ENCODE data around the gene DOCK9.

Gene DOCK9

GRCh38 chr13:98950705-98951104 is 27.2 kb downstream of the DOCK9 start:
- H3K4me3 ChIP-seq (ENCODE audit: insufficient read depth, low read depth, low read length), result no peak overlapping the region
- no peak overlapping the region for H3K27ac ChIP-seq (ENCODE audit: insufficient read depth, low read depth, low read length, poor library complexity, severe bottlenecking)
- H3K4me1 ChIP-seq (ENCODE audit: control insufficient read depth, insufficient read depth, low read length), result peaks cover 3% of the 10 kb centered on the region
- H3K36me3 ChIP-seq (ENCODE audit: control insufficient read depth, insufficient read depth, low read length), result no peaks in the 10 kb centered on the region
- H3K9me3 ChIP-seq (ENCODE audit: control insufficient read depth, low read length), result no peaks in the 10 kb centered on the region
- 94% methylated on average over 7 of the region's 7 CpGs for WGBS, 2 experiments
- no peaks in the 10 kb centered on the region for H3K27me3 ChIP-seq (ENCODE audit: control insufficient read depth, insufficient read depth, low read length, poor library complexity, severe bottlenecking)

GRCh38 chr13:98947925-98948324 is 29.9 kb downstream of the DOCK9 start:
- Histone ChIP-seq H3K36me3 (ENCODE audit: control insufficient read depth, insufficient read depth, low read length) (no peaks in the 10 kb centered on the region), H3K4me1 (ENCODE audit: control insufficient read depth, insufficient read depth, low read length) (no peaks in the 10 kb centered on the region), H3K4me3 (ENCODE audit: insufficient read depth, low read depth, low read length) (no peak overlapping the region), H3K9me3 (ENCODE audit: control insufficient read depth, low read length) (no peaks in the 10 kb centered on the region), H3K27me3 (ENCODE audit: control insufficient read depth, insufficient read depth, low read length, poor library complexity, severe bottlenecking) (no peaks in the 10 kb centered on the region), H3K27ac (ENCODE audit: insufficient read depth, low read depth, low read length, poor library complexity, severe bottlenecking) (no peak overlapping the region)
- 84 to 94% methylated on average over 1 of the region's 1 CpG for WGBS, 2 experiments

- Histone ChIP-seq H3K27me3 (ENCODE audit: control insufficient read depth, insufficient read depth, low read length, poor library complexity, severe bottlenecking) (no peaks in the 10 kb centered on the region), H3K27ac (ENCODE audit: insufficient read depth, low read depth, low read length, poor library complexity, severe bottlenecking) (no peak overlapping the region), H3K4me3 (ENCODE audit: insufficient read depth, low read depth, low read length) (no peak overlapping the region), H3K9me3 (ENCODE audit: control insufficient read depth, low read length) (no peaks in the 10 kb centered on the region), H3K36me3 (ENCODE audit: control insufficient read depth, insufficient read depth, low read length) (no peaks in the 10 kb centered on the region), H3K4me1 (ENCODE audit: control insufficient read depth, insufficient read depth, low read length) (no peaks in the 10 kb centered on the region)
- 90% methylated on average over 9 of the region's 9 CpGs for WGBS, 2 experiments
Measured at GRCh38 chr13:98945863-98946605, 31.8 kb downstream of the DOCK9 start.

- Histone ChIP-seq H3K9me3 (ENCODE audit: control insufficient read depth, low read length) (no peaks in the 10 kb centered on the region), H3K36me3 (ENCODE audit: control insufficient read depth, insufficient read depth, low read length) (no peaks in the 10 kb centered on the region), H3K27ac (ENCODE audit: insufficient read depth, low read depth, low read length, poor library complexity, severe bottlenecking) (no peak overlapping the region), H3K4me3 (ENCODE audit: insufficient read depth, low read depth, low read length) (no peak overlapping the region), H3K4me1 (ENCODE audit: control insufficient read depth, insufficient read depth, low read length) (peaks cover 6% of the 10 kb centered on the region), H3K27me3 (ENCODE audit: control insufficient read depth, insufficient read depth, low read length, poor library complexity, severe bottlenecking) (no peaks in the 10 kb centered on the region)
- WGBS, 2 experiments, result 97% methylated on average over 4 to 5 of the region's 5 CpGs
Measured at GRCh38 chr13:98944336-98944735, 33.5 kb downstream of the DOCK9 start.

- no peak overlapping the region for H3K27ac ChIP-seq (ENCODE audit: insufficient read depth, low read depth, low read length, poor library complexity, severe bottlenecking)
- WGBS, 2 experiments, result 91 to 97% methylated on average over 3 of the region's 3 CpGs
- H3K36me3 ChIP-seq (ENCODE audit: control insufficient read depth, insufficient read depth, low read length), result no peaks in the 10 kb centered on the region
- peaks cover 18% of the 10 kb centered on the region for H3K4me1 ChIP-seq (ENCODE audit: control insufficient read depth, insufficient read depth, low read length)
- H3K27me3 ChIP-seq (ENCODE audit: control insufficient read depth, insufficient read depth, low read length, poor library complexity, severe bottlenecking), result no peaks in the 10 kb centered on the region
- no peak overlapping the region for H3K4me3 ChIP-seq (ENCODE audit: insufficient read depth, low read depth, low read length)
- H3K9me3 ChIP-seq (ENCODE audit: control insufficient read depth, low read length), result no peaks in the 10 kb centered on the region
Measured at GRCh38 chr13:98942997-98943396, 34.9 kb downstream of the DOCK9 start.

DNA sequence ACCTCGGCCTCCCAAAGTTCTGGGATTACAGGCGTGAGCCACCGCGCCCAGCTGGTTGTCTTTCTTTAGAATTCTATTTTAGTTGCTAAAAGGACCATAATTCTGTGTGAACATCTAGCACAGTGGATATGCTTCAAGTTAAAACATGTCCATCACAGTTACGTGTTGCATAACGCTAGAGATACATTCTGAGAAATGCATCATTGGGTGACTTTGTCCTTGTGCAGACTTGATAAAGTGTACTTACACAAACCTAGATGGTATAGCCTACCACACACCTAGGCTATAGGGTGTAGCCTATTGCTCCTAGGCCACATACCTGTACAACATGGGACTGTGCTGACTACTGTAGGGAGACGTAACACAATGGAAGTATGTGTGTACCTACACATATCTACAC is 35.4 kb downstream of the DOCK9 start:
- WGBS, 2 experiments, result 93 to 98% methylated on average over 6 to 7 of the region's 7 CpGs
- Histone ChIP-seq H3K9me3 (ENCODE audit: control insufficient read depth, low read length) (no peaks in the 10 kb centered on the region), H3K4me1 (ENCODE audit: control insufficient read depth, insufficient read depth, low read length) (peaks cover 22% of the 10 kb centered on the region), H3K27ac (ENCODE audit: insufficient read depth, low read depth, low read length, poor library complexity, severe bottlenecking) (no peak overlapping the region), H3K36me3 (ENCODE audit: control insufficient read depth, insufficient read depth, low read length) (no peaks in the 10 kb centered on the region), H3K4me3 (ENCODE audit: insufficient read depth, low read depth, low read length) (no peak overlapping the region), H3K27me3 (ENCODE audit: control insufficient read depth, insufficient read depth, low read length, poor library complexity, severe bottlenecking) (no peaks in the 10 kb centered on the region)

GRCh38 chr13:98941536-98941935 is 36.3 kb downstream of the DOCK9 start:
- WGBS, 2 experiments, result 92 to 94% methylated on average over 4 of the region's 4 CpGs
- Histone ChIP-seq H3K27me3 (ENCODE audit: control insufficient read depth, insufficient read depth, low read length, poor library complexity, severe bottlenecking) (no peaks in the 10 kb centered on the region), H3K4me1 (ENCODE audit: control insufficient read depth, insufficient read depth, low read length) (peaks cover 22% of the 10 kb centered on the region), H3K4me3 (ENCODE audit: insufficient read depth, low read depth, low read length) (no peak overlapping the region), H3K9me3 (ENCODE audit: control insufficient read depth, low read length) (no peaks in the 10 kb centered on the region), H3K27ac (ENCODE audit: insufficient read depth, low read depth, low read length, poor library complexity, severe bottlenecking) (no peak overlapping the region), H3K36me3 (ENCODE audit: control insufficient read depth, insufficient read depth, low read length) (no peaks in the 10 kb centered on the region)

- H3K36me3 ChIP-seq (ENCODE audit: control insufficient read depth, insufficient read depth, low read length), result no peaks in the 10 kb centered on the region
- no peaks in the 10 kb centered on the region for H3K9me3 ChIP-seq (ENCODE audit: control insufficient read depth, low read length)
- H3K27ac ChIP-seq (ENCODE audit: insufficient read depth, low read depth, low read length, poor library complexity, severe bottlenecking), result no peak overlapping the region
- peaks cover 22% of the 10 kb centered on the region for H3K4me1 ChIP-seq (ENCODE audit: control insufficient read depth, insufficient read depth, low read length)
- H3K27me3 ChIP-seq (ENCODE audit: control insufficient read depth, insufficient read depth, low read length, poor library complexity, severe bottlenecking), result no peaks in the 10 kb centered on the region
- 93 to 95% methylated on average over 4 of the region's 5 CpGs for WGBS, 2 experiments
- no peak overlapping the region for H3K4me3 ChIP-seq (ENCODE audit: insufficient read depth, low read depth, low read length)
Measured at GRCh38 chr13:98941126-98941525, 36.7 kb downstream of the DOCK9 start.

GRCh38 chr13:98940325-98941001 is 37.4 kb downstream of the DOCK9 start:
- Histone ChIP-seq H3K27me3 (ENCODE audit: control insufficient read depth, insufficient read depth, low read length, poor library complexity, severe bottlenecking) (no peaks in the 10 kb centered on the region), H3K9me3 (ENCODE audit: control insufficient read depth, low read length) (no peaks in the 10 kb centered on the region), H3K4me1 (ENCODE audit: control insufficient read depth, insufficient read depth, low read length) (peaks cover 22% of the 10 kb centered on the region), H3K27ac (ENCODE audit: insufficient read depth, low read depth, low read length, poor library complexity, severe bottlenecking) (no peak overlapping the region), H3K36me3 (ENCODE audit: control insufficient read depth, insufficient read depth, low read length) (no peaks in the 10 kb centered on the region), H3K4me3 (ENCODE audit: insufficient read depth, low read depth, low read length) (no peak overlapping the region)
- 79 to 82% methylated on average over 8 of the region's 8 CpGs for WGBS, 2 experiments

DNA sequence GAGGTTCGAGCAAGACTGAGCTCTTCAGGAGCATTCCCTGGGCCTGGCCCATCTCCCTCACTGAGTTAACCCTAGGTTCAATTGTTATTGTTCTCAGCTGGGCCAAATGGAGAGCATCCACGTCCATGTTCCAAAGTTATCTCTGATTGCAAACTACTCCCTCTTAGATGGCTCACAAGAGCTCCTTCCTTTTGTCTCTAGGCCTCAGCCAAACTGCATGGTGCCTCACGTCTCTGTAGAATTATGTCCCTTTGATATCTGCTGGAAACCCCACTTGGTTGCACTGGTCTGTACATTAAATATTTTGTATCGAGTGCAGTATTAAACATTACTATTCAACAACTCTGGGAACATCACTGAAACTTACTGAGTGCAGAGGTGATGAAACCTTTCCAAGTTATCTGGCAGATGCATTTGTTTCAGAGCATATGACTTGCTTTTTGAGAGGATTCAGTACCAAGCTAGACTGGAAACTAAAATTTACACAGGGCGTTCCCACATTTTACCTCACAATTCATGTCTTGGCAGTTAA is 38.1 kb downstream of the DOCK9 start:
- Histone ChIP-seq H3K27me3 (ENCODE audit: control insufficient read depth, insufficient read depth, low read length, poor library complexity, severe bottlenecking) (no peaks in the 10 kb centered on the region), H3K4me3 (ENCODE audit: insufficient read depth, low read depth, low read length) (no peak overlapping the region), H3K36me3 (ENCODE audit: control insufficient read depth, insufficient read depth, low read length) (no peaks in the 10 kb centered on the region), H3K27ac (ENCODE audit: insufficient read depth, low read depth, low read length, poor library complexity, severe bottlenecking) (no peak overlapping the region), H3K9me3 (ENCODE audit: control insufficient read depth, low read length) (no peaks in the 10 kb centered on the region), H3K4me1 (ENCODE audit: control insufficient read depth, insufficient read depth, low read length) (peaks cover 22% of the 10 kb centered on the region)
- 84 to 89% methylated on average over 5 of the region's 5 CpGs for WGBS, 2 experiments
